Parathyroid adenoma (tissue), 2 donors: Measurements from ENCODE around the gene PTH2.

Source experiments
- H2AFZ ChIP-seq: fragments of 300-600 bp; sonication (generic); one replicate; pipeline ENCODE4 v1.7.0; 2017; ENCODE audit warnings: antibody characterized with exemption, mild to moderate bottlenecking
- H3K27ac ChIP-seq: fragments of 300-600 bp; sonication (generic); one replicate; pipeline ENCODE4 v1.7.0; 2017
- H3K27me3 ChIP-seq: fragments of 300-600 bp; sonication (generic); one replicate; pipeline ENCODE4 v1.7.0; 2017; ENCODE audit warnings: low read length; ENCODE audit not compliant: control insufficient read depth, insufficient read depth
- H3K36me3 ChIP-seq: fragments of 300-600 bp; sonication (generic); one replicate; pipeline ENCODE4 v1.7.0; 2017; ENCODE audit warnings: low read length; ENCODE audit not compliant: control insufficient read depth, insufficient read depth
- H3K4me1 ChIP-seq: fragments of 300-600 bp; sonication (generic); one replicate; pipeline ENCODE4 v1.7.0; 2017; ENCODE audit warnings: control low read depth
- H3K4me2 ChIP-seq: fragments of 300-600 bp; sonication (generic); one replicate; pipeline ENCODE4 v1.7.0; 2017; ENCODE audit warnings: low read length
- H3K4me3 ChIP-seq: fragments of 300-600 bp; sonication (generic); one replicate; pipeline ENCODE4 v1.7.0; 2017; ENCODE audit warnings: low read depth, low read length
- H3K79me2 ChIP-seq: fragments of 300-600 bp; sonication (generic); one replicate; pipeline ENCODE4 v1.7.0; 2017; ENCODE audit warnings: control low read depth
- H3K9ac ChIP-seq: fragments of 300-600 bp; sonication (generic); one replicate; pipeline ENCODE4 v1.7.0; 2017; ENCODE audit warnings: mild to moderate bottlenecking
- H3K9me3 ChIP-seq: fragments of 300-600 bp; sonication (generic); one replicate; pipeline ENCODE4 v1.7.0; 2017; ENCODE audit warnings: low read length; ENCODE audit not compliant: control insufficient read depth
- TF ChIP-seq, protein P1 (sequence below): fragments of 300-600 bp; sonication (generic); IDR thresholded peaks from one replicate; pipeline ENCODE4 v1.7.0; 2017; ENCODE audit warnings: antibody characterized with exemption, mild to moderate bottlenecking
- donor health status: primary hyperparathyroidism.

PTH2 gene

DNA sequence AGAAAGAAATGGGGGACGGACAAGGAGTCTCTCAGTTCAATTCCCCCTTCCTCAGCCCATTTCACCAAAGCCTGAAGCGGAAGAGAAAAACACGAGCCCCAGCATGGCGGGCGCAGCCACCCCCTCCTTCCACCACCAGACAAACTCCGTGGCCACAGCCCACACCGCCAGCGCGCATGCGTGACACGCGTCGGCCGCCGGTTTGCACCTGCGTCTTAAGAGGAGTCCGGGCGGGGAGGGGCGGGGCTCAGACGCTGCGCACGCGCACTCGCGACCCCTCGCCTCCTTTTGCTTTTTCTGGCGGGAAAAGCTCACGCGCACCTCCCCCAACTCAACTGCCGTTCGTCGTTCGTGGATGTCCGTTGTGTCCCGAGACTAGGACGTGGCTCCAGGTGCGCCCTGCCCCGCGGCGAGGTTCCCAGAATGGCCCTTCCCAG lies 35.3 kb downstream of the PTH2 start, which contains the start of gene KASH5:
KASH5 (plus strand) TSS at position 314 of the 437 bp plus-strand sequence. CDS start 2,635 bp downstream, outside the sequence.
- TF ChIP-seq, protein P1, sequence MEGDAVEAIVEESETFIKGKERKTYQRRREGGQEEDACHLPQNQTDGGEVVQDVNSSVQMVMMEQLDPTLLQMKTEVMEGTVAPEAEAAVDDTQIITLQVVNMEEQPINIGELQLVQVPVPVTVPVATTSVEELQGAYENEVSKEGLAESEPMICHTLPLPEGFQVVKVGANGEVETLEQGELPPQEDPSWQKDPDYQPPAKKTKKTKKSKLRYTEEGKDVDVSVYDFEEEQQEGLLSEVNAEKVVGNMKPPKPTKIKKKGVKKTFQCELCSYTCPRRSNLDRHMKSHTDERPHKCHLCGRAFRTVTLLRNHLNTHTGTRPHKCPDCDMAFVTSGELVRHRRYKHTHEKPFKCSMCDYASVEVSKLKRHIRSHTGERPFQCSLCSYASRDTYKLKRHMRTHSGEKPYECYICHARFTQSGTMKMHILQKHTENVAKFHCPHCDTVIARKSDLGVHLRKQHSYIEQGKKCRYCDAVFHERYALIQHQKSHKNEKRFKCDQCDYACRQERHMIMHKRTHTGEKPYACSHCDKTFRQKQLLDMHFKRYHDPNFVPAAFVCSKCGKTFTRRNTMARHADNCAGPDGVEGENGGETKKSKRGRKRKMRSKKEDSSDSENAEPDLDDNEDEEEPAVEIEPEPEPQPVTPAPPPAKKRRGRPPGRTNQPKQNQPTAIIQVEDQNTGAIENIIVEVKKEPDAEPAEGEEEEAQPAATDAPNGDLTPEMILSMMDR, result no peak
- Histone ChIP-seq H3K4me2 (no peak within 1 kb of the TSS), H3K79me2 (no peaks in the 10 kb centered on the region), H3K27ac (no peak within 1 kb of the TSS), H3K27me3 (no peaks in the 10 kb centered on the region), H3K4me3 (no peak within 1 kb of the TSS), H2AFZ (no peak within 1 kb of the TSS), H3K9me3 (no peaks in the 10 kb centered on the region), H3K36me3 (no peaks in the 10 kb centered on the region), H3K9ac (no peak within 1 kb of the TSS), H3K4me1 (no peaks in the 10 kb centered on the region)

DNA sequence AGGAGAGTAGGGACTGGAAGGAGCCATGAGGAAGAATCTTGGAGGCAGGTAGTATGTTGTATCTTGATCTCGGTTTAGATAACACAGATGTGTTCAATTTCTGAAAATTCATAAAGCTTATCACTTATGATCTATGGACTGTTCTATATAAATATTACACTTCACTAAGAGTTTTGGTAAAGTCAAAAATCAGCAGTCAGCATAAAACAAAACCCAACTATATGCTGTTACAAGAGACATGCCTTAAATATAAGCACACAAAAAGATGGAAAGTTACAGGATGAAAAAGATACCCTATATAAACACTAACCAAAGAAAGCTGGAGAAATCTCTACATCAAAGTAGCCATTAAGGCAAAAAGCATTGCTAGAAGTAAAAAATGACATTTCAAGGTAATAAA lies 39.6 kb downstream of the PTH2 start:
- no peaks in the 10 kb centered on the region for H3K27me3 ChIP-seq
- no peaks in the 10 kb centered on the region for H3K9me3 ChIP-seq
- TF ChIP-seq, protein P1, result no peak
- no peaks in the 10 kb centered on the region for H3K4me1 ChIP-seq
- H3K79me2 ChIP-seq, result no peaks in the 10 kb centered on the region
- no peaks in the 10 kb centered on the region for H3K36me3 ChIP-seq
- H3K4me2 ChIP-seq, result no peak overlapping the region
- no peak overlapping the region for H2AFZ ChIP-seq
- H3K9ac ChIP-seq, result no peak overlapping the region
- H3K4me3 ChIP-seq, result no peak overlapping the region
- no peak overlapping the region for H3K27ac ChIP-seq

- no peaks in the 10 kb centered on the region for H3K36me3 ChIP-seq
- no peaks in the 10 kb centered on the region for H3K4me1 ChIP-seq
- no peak overlapping the region for H3K4me3 ChIP-seq
- no peaks in the 10 kb centered on the region for H3K9me3 ChIP-seq
- no peak overlapping the region for H3K4me2 ChIP-seq
- no peaks in the 10 kb centered on the region for H3K27me3 ChIP-seq
- no peak overlapping the region for H3K9ac ChIP-seq
- no peak overlapping the region for H3K27ac ChIP-seq
- H3K79me2 ChIP-seq, result no peaks in the 10 kb centered on the region
- TF ChIP-seq, protein P1, result no peak
- H2AFZ ChIP-seq, result no peak overlapping the region
Measured at GRCh38 chr19:49382639-49383038, 40.6 kb downstream of the PTH2 start.

- H3K4me2 ChIP-seq, result no peak overlapping the region
- H2AFZ ChIP-seq, result no peak overlapping the region
- no peak overlapping the region for H3K27ac ChIP-seq
- H3K4me1 ChIP-seq, result no peaks in the 10 kb centered on the region
- no peaks in the 10 kb centered on the region for H3K9me3 ChIP-seq
- no peaks in the 10 kb centered on the region for H3K79me2 ChIP-seq
- no peak overlapping the region for H3K9ac ChIP-seq
- TF ChIP-seq, protein P1, result no peak
- no peak overlapping the region for H3K4me3 ChIP-seq
- no peaks in the 10 kb centered on the region for H3K27me3 ChIP-seq
- H3K36me3 ChIP-seq, result no peaks in the 10 kb centered on the region
Measured at GRCh38 chr19:49380391-49380790, 42.9 kb downstream of the PTH2 start.

DNA sequence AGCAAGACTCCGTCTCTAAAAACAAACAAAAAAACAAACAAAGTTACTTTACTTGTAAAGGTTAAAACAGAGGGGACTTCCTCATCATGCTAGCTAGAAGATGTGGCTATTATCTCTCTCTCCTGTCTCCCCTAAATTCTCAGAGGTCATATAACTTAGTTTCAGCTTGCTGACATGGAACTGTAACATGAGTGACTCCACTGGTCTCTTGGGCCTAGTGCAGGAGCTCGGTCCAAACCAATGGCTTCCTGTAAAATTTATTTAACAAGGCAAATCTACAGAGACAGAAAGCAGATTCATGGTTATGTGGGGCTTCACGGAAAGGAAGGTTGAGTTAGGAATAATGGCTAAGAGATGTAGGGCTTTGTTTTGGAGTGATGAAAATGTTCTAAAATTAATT lies 44.7 kb downstream of the PTH2 start:
- Histone ChIP-seq H3K4me3 (no peak overlapping the region), H3K4me1 (no peaks in the 10 kb centered on the region), H3K79me2 (no peaks in the 10 kb centered on the region), H3K27ac (no peak overlapping the region), H3K9me3 (no peaks in the 10 kb centered on the region), H3K36me3 (no peaks in the 10 kb centered on the region), H3K4me2 (no peak overlapping the region), H3K27me3 (no peaks in the 10 kb centered on the region), H2AFZ (no peak overlapping the region), H3K9ac (no peak overlapping the region)
- TF ChIP-seq, protein P1, result no peak
